Endodermal cell (in vitro differentiated cells): ENCODE data around the gene SPTAN1. TPM values are rescaled to one million over a fixed set of nuclear protein-coding genes. Genes with fewer than 3 reads are reported as not detected.
"Not testable (repeated sequence)": the region's sequence is repeated elsewhere in the genome, so short reads cannot be mapped to it uniquely, and the experiment has no call there.

Experiments
- DNase-seq: peaks from one replicate; pipeline ENCODE4 v3.0.0-alpha.2; 2017
- H3K27ac ChIP-seq: 2 replicates; pipeline ENCODE4 v1.5.1; 2013; ENCODE audit warnings: mild to moderate bottlenecking, low read depth, low read length, moderate library complexity
- H3K27me3 ChIP-seq: 2 replicates; pipeline ENCODE4 v1.6.1; 2013; ENCODE audit warnings: mild to moderate bottlenecking, low read length, moderate library complexity; ENCODE audit not compliant: insufficient read depth, control insufficient read depth, poor library complexity, severe bottlenecking
- H3K36me3 ChIP-seq: 2 replicates; pipeline ENCODE4 v1.7.0; 2013; ENCODE audit warnings: mild to moderate bottlenecking, low read length, moderate library complexity; ENCODE audit not compliant: control insufficient read depth, insufficient read depth
- H3K4me1 ChIP-seq: one replicate; pipeline ENCODE4 v1.7.0; 2013; ENCODE audit warnings: low read length; ENCODE audit not compliant: control insufficient read depth, insufficient read depth
- H3K4me3 ChIP-seq: 2 replicates; pipeline ENCODE4 v1.5.1; 2013; ENCODE audit warnings: mild to moderate bottlenecking, low read length, moderate library complexity
- H3K9ac ChIP-seq: 2 replicates; pipeline ENCODE4 v1.6.1; 2013; ENCODE audit warnings: mild to moderate bottlenecking, low read length, moderate library complexity; ENCODE audit not compliant: poor library complexity, severe bottlenecking; ENCODE audit errors: extremely low read depth
- H3K9me3 ChIP-seq: 2 replicates; pipeline ENCODE4 v1.6.1; 2013; ENCODE audit warnings: mild to moderate bottlenecking, low read length, moderate library complexity; ENCODE audit not compliant: control insufficient read depth
- H3K27ac Mint-ChIP-seq: 2 replicates; pipeline ENCODE4 v1.8.0; 2020; ENCODE audit warnings: mixed read lengths
- H3K27me3 Mint-ChIP-seq: 2 replicates; pipeline ENCODE4 v1.8.0; 2021; ENCODE audit warnings: mild to moderate bottlenecking, mixed read lengths; ENCODE audit not compliant: insufficient read depth
- H3K36me3 Mint-ChIP-seq: 2 replicates; pipeline ENCODE4 v1.8.0; 2020; ENCODE audit warnings: low read depth, mixed read lengths
- H3K4me1 Mint-ChIP-seq: 2 replicates; pipeline ENCODE4 v1.8.0; 2020; ENCODE audit warnings: mixed read lengths
- H3K4me3 Mint-ChIP-seq: 2 replicates; pipeline ENCODE4 v1.8.0; 2020; ENCODE audit warnings: mild to moderate bottlenecking, moderate library complexity, mixed read lengths
- H3K9me3 Mint-ChIP-seq: 2 replicates; pipeline ENCODE4 v1.8.0; 2020; ENCODE audit warnings: mild to moderate bottlenecking, mixed read lengths
- WGBS, 2 experiments: methylation state at CpG; one replicate each; pipeline versions ENCODE4 v1.1.5 to v1.1.7; 2013; ENCODE audit warnings: missing lambda C conversion rate in 2 of 2, mixed read lengths in 1 of 2; ENCODE audit not compliant: insufficient coverage in 1 of 2, insufficient read length in 1 of 2; 5-methylcytosine and 5-hydroxymethylcytosine counted together
- total RNA-seq, 2 donors: library from RNA; stranded (reverse); fragmentation: NEBNext Ultra II Directional in 1 of 2; extraction: Animal tissue kit (Norgen Biotek cat#: 25700) in 1 of 2; gene quantifications; 2 replicates in 1 of 2; 3 replicates in 1 of 2; pipeline ENCODE4 v1.2.1, GENCODE V29; 2021
- TF ChIP-seq, protein P1 (sequence below): fragments of 200-600 bp; sonication (generic); conservative IDR thresholded peaks from 2 replicates; pipeline ENCODE4 v1.5.0; 2021; ENCODE audit warnings: antibody characterized with exemption, mild to moderate bottlenecking

SPTAN1 gene
- total RNA-seq, 2 donors from 2014 or later: 309 to 319 TPM

DNA sequence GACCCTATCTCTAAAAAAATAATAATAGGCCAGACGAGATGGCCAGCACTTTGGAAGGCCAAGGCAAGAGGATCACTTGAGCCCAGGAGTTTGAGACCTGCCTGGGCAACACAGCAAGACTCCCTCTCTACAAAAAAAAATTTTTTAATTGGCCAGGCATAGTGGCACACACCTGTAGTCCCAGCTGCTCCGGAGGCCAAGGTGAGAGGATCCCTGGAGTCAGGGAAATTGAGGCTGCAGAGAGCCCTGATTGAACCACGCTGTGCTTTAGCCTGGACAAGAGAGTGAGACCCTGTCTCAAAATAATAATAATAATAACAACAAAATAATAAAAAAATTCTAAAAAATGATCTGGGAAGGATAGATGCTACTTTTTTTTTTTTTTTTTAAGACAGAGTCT is 105.4 kb downstream of the SPTAN1 start:
- no peaks in the 10 kb centered on the region for H3K36me3 ChIP-seq
- peak overlapping the region; percentile 100 for H3K27ac Mint-ChIP-seq
- 95% methylated on average over 2 of the region's 3 CpGs; no CpG with 5 or more reads in 1 of the 2 experiments for WGBS, 2 experiments
- TF ChIP-seq, protein P1, sequence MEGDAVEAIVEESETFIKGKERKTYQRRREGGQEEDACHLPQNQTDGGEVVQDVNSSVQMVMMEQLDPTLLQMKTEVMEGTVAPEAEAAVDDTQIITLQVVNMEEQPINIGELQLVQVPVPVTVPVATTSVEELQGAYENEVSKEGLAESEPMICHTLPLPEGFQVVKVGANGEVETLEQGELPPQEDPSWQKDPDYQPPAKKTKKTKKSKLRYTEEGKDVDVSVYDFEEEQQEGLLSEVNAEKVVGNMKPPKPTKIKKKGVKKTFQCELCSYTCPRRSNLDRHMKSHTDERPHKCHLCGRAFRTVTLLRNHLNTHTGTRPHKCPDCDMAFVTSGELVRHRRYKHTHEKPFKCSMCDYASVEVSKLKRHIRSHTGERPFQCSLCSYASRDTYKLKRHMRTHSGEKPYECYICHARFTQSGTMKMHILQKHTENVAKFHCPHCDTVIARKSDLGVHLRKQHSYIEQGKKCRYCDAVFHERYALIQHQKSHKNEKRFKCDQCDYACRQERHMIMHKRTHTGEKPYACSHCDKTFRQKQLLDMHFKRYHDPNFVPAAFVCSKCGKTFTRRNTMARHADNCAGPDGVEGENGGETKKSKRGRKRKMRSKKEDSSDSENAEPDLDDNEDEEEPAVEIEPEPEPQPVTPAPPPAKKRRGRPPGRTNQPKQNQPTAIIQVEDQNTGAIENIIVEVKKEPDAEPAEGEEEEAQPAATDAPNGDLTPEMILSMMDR: no peak
- H3K27me3 Mint-ChIP-seq: no peaks in the 10 kb centered on the region
- DNase-seq: no peak
- no peaks in the 10 kb centered on the region for H3K9me3 ChIP-seq
- H3K4me1 ChIP-seq: no peaks in the 10 kb centered on the region
- H3K9ac ChIP-seq: no peak overlapping the region
- no peak overlapping the region for H3K27ac ChIP-seq
- H3K9me3 Mint-ChIP-seq: no peaks in the 10 kb centered on the region
- no peak overlapping the region for H3K4me3 ChIP-seq
- H3K36me3 Mint-ChIP-seq: peaks cover 9% of the 10 kb centered on the region
- H3K27me3 ChIP-seq: no peaks in the 10 kb centered on the region
- peaks cover 2% of the 10 kb centered on the region for H3K4me1 Mint-ChIP-seq
- H3K4me3 Mint-ChIP-seq: no peak overlapping the region

DNA sequence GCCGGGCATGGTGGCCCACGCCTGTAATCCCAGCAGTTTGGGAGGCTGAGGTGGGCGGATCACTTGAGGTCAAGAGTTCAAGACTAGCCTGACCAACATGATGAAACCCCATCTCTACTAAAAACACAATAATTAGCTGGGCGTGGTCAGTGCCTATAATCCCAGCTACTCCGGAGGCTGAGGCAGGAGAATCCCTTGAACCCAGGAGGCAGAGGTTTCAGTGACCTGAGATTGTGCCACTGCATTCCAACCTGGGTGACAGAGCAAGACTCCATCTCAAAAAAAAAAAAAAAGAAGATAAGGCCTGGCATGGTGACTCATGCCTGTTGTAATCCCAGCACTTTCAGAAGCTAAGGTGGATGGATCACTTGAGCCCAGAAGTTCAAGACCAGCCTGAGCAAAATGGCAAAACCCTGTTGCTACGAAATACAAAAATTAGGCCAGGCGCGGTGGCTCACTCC is 114.1 kb downstream of the SPTAN1 start:
- not testable (repeated sequence) for H3K9ac ChIP-seq, DNase-seq, H3K27ac Mint-ChIP-seq, H3K4me3 Mint-ChIP-seq, H3K4me3 ChIP-seq, H3K36me3 ChIP-seq, H3K27ac ChIP-seq, H3K27me3 Mint-ChIP-seq, H3K9me3 ChIP-seq, H3K27me3 ChIP-seq, H3K4me1 Mint-ChIP-seq, H3K9me3 Mint-ChIP-seq, H3K36me3 Mint-ChIP-seq, H3K4me1 ChIP-seq
- 96 to 98% methylated on average over 6 to 8 of the region's 8 CpGs for WGBS, 2 experiments

DNA sequence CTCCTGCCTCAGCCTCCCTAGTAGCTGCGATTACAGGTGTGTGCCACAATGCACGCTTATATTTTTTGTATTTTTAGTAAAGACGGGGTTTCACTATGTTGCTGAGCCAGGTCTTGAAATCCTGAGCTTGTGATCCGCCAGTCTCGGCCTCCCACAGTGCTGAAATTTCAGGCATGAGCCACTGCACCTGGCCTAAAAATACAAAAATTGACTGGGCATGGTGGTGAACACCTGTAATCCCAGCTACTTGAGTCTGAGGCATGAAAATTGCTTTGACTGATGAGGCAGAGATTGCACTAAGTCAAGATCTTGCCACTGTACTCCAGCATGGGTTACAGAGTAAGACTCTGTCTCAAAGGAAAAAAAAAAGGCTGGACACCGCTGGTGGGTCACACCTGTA is 117.4 kb downstream of the SPTAN1 start:
- Mint-ChIP-seq H3K4me1 (no peaks in the 10 kb centered on the region), H3K27me3 (no peaks in the 10 kb centered on the region), H3K4me3 (no peak overlapping the region), H3K36me3 (no peaks in the 10 kb centered on the region), H3K27ac (no peak overlapping the region), H3K9me3 (no peaks in the 10 kb centered on the region)
- no peaks in the 10 kb centered on the region for H3K27me3 ChIP-seq
- H3K27ac ChIP-seq: no peak overlapping the region
- H3K4me1 ChIP-seq: no peaks in the 10 kb centered on the region
- DNase-seq: peak; percentile 11
- H3K9ac ChIP-seq: no peak overlapping the region
- 91 to 95% methylated on average over 4 to 6 of the region's 6 CpGs for WGBS, 2 experiments
- H3K4me3 ChIP-seq: no peak overlapping the region
- H3K36me3 ChIP-seq: no peaks in the 10 kb centered on the region
- TF ChIP-seq, protein P1: no peak
- no peaks in the 10 kb centered on the region for H3K9me3 ChIP-seq

DNA sequence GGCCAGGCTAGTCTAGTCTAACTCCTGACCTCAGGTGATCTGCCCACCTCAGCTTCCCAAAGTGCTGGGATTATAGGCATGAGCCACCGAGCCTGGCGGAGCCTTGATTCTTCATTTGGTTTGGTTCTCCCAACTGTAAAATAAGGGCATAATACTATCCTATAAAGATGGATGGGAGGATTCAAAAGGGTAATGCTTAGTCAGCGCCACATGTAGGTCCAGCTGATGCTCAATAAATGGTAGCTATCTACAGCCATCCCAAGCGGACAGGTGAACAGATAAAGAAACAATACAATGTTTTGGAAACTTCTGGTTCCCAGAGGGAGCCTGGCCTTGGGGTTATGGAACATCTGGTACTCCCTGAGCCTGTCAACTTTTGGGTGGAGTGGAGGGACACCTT is 123.0 kb downstream of the SPTAN1 start:
- no peaks in the 10 kb centered on the region for H3K4me1 ChIP-seq
- Mint-ChIP-seq H3K4me3 (no peak overlapping the region), H3K27me3 (no peaks in the 10 kb centered on the region), H3K36me3 (no peaks in the 10 kb centered on the region), H3K27ac (no peak overlapping the region), H3K9me3 (no peaks in the 10 kb centered on the region), H3K4me1 (no peaks in the 10 kb centered on the region)
- TF ChIP-seq, protein P1: no peak
- no peaks in the 10 kb centered on the region for H3K36me3 ChIP-seq
- peak; percentile 13 for DNase-seq
- H3K27me3 ChIP-seq: no peaks in the 10 kb centered on the region
- no peak overlapping the region for H3K27ac ChIP-seq
- no peak overlapping the region for H3K4me3 ChIP-seq
- WGBS, 2 experiments: 90 to 95% methylated on average over 2 to 4 of the region's 4 CpGs
- no peaks in the 10 kb centered on the region for H3K9me3 ChIP-seq
- H3K9ac ChIP-seq: no peak overlapping the region
